HG03469 (cell line): Measurements from ENCODE around the gene LRP1-AS.

Experiments used
- ATAC-seq: cut with Tn5 transposase; IDR thresholded peaks from one replicate; pipeline ENCODE4 v1.9.1; 2021; ENCODE audit warnings: mild to moderate bottlenecking, moderate library complexity, moderate number of reproducible peaks; ENCODE audit not compliant: unreplicated experiment

Gene LRP1-AS

DNA sequence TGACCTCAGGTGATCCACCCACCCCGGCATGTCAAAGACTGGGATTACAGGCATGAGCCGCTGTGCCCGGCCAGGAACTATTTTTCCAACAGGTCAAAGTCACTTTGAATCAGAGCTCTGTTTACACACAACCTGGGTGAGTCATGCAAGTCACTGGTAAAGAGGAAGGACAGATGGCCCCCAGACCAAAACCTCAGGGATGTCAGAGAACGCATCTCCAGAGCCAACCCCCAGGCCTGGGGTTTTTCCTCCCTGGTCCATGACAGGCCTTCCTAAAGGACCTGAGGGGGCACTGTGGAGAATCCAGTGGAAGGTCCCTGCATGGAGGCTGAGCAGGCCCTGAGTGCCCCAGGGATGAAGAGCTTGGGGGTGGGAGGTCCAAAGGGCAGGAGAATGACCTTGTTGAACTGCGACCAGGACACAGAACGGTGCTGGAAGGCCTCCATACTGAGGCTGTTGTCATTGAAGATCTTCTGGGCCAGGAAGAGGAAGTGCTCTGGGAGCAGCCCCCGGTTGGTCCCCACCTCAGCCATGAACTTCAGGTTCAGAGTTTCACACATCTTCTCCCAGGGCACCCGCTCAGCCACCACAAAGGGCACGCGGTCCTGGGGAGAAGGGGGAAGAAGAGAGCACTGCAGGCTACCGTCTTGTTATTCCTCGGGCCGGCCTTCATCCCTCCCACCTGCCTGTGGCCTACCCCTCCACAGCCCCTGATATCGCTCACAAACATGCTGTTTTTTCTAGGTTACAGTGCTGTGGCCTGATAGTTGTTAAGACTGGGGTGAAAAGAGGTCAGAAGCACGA lies 45.3 kb downstream of the LRP1-AS start:
- no peak for ATAC-seq

GRCh38 chr12:57099766-57100165 lies 47.7 kb downstream of the LRP1-AS start:
- no peak for ATAC-seq

DNA sequence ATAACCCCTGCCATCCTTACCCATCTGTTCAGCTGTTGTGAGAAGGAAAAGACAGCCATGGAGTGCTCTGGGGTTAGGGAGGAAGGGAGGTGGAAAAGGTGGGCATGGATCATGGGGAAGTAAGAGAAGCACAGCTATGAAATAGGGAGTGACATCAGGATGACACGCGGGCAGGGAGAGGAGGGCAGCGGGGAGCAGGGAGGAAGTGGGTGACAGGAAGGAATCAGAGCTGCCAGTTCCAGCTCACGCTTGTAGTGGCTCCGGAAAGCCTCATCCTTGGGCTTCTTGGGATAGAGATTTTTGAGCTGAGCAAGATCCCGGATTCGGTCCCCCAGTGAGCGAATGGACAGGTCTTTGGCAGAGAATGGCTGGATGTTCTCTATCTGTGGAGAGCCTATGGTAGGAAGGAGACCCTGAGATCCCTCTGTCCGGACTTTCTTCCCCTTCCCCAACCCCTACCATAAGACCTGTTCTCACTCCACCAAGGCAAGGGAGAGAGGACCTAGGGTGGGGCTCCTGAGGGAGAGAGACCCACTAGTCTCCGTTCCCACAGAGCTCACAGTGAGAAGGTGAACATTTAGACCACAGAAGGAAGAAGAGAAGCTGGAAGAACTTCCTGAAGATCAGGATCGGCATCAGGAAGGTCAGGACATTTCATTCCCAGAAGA lies 48.2 kb downstream of the LRP1-AS start:
- ATAC-seq, result no peak

- ATAC-seq, result no peak
Measured at GRCh38 chr12:57098546-57098945, 48.9 kb downstream of the LRP1-AS start.

DNA sequence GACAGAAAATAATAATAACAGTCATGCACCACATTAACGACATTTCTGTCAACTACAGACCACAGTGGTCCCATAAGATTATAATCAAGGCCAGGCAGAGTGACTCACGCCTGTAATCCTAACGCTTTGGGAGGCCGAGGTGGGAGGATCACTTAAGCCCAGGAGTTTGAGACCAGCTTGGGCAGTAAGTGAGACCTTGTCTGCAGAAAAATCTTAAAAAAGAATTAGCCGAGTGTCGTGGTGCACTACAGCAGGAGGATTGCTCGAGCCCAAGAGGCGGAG lies 49.9 kb downstream of the LRP1-AS start:
- ATAC-seq, result no peak

GRCh38 chr12:57096748-57097553 lies 50.5 kb downstream of the LRP1-AS start:
- no peak for ATAC-seq

DNA sequence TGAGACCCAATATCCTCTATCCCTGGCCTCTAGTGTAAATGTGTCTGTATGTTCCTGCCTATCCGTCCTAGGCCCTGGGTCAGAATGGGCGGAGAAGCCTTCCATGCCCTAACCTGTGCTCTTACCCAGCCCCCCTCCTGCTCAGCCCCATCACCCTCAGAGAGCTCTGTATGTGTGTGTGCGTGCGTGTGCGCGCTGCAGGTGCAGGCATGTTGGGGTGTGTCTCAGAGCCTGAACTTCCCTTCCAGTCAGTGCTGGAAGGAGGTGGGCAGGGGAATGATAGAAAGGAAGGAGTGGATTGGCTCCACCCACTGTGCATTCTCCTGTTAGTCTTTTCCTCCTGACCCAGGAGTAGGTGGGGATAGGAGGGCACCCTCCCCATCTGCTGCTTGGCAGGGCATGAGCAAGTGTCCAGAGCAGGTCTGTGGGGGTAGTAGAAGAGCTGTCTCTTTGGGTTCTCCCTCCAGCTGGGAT lies 51.3 kb downstream of the LRP1-AS start:
- ATAC-seq, result no peak

DNA sequence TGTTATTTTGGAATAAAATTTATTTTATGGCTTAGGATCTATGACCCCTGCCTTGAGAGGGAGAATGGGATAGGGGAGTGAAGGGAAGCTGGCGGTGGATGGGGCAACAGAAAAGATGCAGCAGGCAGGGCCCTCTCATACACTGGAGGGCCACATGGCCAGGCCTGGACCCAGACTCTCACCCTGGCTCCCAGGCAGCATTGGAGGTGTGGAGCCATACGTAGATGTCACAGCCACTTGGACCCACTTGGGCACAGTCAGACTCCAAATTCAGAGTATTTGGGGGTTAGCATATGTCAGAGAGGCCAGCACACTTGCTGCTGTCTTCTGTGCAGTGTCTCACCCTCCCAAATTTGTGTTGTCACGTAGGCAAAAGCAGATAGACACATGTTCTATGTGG lies 52.0 kb downstream of the LRP1-AS start:
- ATAC-seq, result no peak
